A549 (cell line): ENCODE data around the gene AFMID. TPM values are rescaled to one million over a fixed set of nuclear protein-coding genes. Genes with fewer than 3 reads are reported as not detected.

Experiments
- ATAC-seq, 2 experiments: fragments of 200-7000 bp in 1 of 2; fragments of >200 bp in 1 of 2; cut with Nextera tagmentation in 1 of 2; cut with Tn5 transposase in 1 of 2; 3 replicates each; pipeline versions ENCODE4 v1.8.0 to v1.9.1; 2018 to 2020; ENCODE audit warnings: mild to moderate bottlenecking in 1 of 2, moderate library complexity in 1 of 2
- CTCF ChIA-PET: fragments of 300-600 bp; sonication (Branson Sonifier 250); formaldehyde crosslinking; extraction: SDS; loops from one replicate; lab custom pipeline; 2021; ENCODE audit warnings: antibody characterized with exemption, inconsistent platforms; lab: Yijun Ruan, JAX
- POLR2A ChIA-PET: fragments of 350-600 bp; formaldehyde crosslinking; extraction: SDS; loops from one replicate; lab custom pipeline; 2021; ENCODE audit warnings: antibody characterized with exemption, inconsistent platforms; lab: Yijun Ruan, JAX
- DNase-seq, 2 experiments: peaks; one replicate each; pipeline versions ENCODE4 v3.0.0 to v3.0.0-alpha.2; 2011 to 2016; ENCODE audit warnings: low read depth in 1 of 2, low spot score in 1 of 2
- FAIRE-seq: peaks from 2 replicates; lab custom pipeline; 2011; peaks lifted over from hg19 to GRCh38; lab: Jason Lieb, UNC
- H3K27ac ChIP-seq, 2 experiments: fragments of >200 bp; sonication (Bioruptor Twin); formaldehyde crosslinking; 3 replicates each; pipeline ENCODE4 v1.5.1; 2016 to 2017
- H3K4me1 ChIP-seq: fragments of >200 bp; sonication (Bioruptor Twin); formaldehyde crosslinking; 3 replicates; pipeline ENCODE4 v1.6.1; 2016
- H3K4me2 ChIP-seq: fragments of >200 bp; sonication (Bioruptor Twin); formaldehyde crosslinking; 3 replicates; pipeline ENCODE4 v1.6.1; 2016
- H3K4me3 ChIP-seq: fragments of >200 bp; sonication (Bioruptor Twin); formaldehyde crosslinking; 3 replicates; pipeline ENCODE4 v1.5.1; 2016
- H3K9me3 ChIP-seq: fragments of >200 bp; sonication (Bioruptor Twin); formaldehyde crosslinking; 3 replicates; pipeline ENCODE4 v1.6.1; 2016
- CHD2 ChIP-seq: fragments of 150-350 bp; IDR thresholded peaks from 2 replicates; pipeline ENCODE4 v1.6.1; 2014; ENCODE audit warnings: low read length; ENCODE audit not compliant: partially characterized antibody
- CHD4 ChIP-seq: fragments of 200-600 bp; sonication (generic); IDR thresholded peaks from 2 replicates; pipeline ENCODE4 v1.6.1; 2016; ENCODE audit warnings: antibody characterized with exemption, mild to moderate bottlenecking, borderline replicate concordance
- EHF ChIP-seq: fragments of 250-450 bp; sonication (Bioruptor Pico); IDR thresholded peaks from 2 replicates; pipeline ENCODE4 v1.5.0; 2020; ENCODE audit warnings: mild to moderate bottlenecking
- ELK1 ChIP-seq: fragments of 150-350 bp; IDR thresholded peaks from 2 replicates; pipeline ENCODE4 v1.6.1; 2014; ENCODE audit warnings: low read depth, mild to moderate bottlenecking, low read length
- GATA3 ChIP-seq: IDR thresholded peaks from 2 replicates; pipeline ENCODE4 v1.6.1; 2012; ENCODE audit warnings: borderline replicate concordance
- KDM1A ChIP-seq: fragments of 200-600 bp; sonication (generic); IDR thresholded peaks from 2 replicates; pipeline ENCODE4 v1.6.1; 2016; ENCODE audit warnings: low read depth, mild to moderate bottlenecking
- MYC ChIP-seq: IDR thresholded peaks from 2 replicates; pipeline ENCODE4 v1.6.1; 2012; ENCODE audit warnings: mild to moderate bottlenecking, inconsistent platforms, low read length, improper control_type of control experiment, borderline replicate concordance
- NFE2L2 ChIP-seq: fragments of 150-350 bp; conservative IDR thresholded peaks from 2 replicates; pipeline ENCODE4 v1.6.1; 2014; ENCODE audit warnings: low read length
- NPAS2 ChIP-seq: fragments of 250-450 bp; sonication (Bioruptor Pico); IDR thresholded peaks from 2 replicates; pipeline ENCODE4 v1.8.0; 2022; ENCODE audit warnings: mild to moderate bottlenecking, moderate library complexity, borderline replicate concordance
- RARB ChIP-seq: fragments of 250-450 bp; sonication (Bioruptor Pico); IDR thresholded peaks from 2 replicates; pipeline ENCODE4 v1.8.0; 2021; ENCODE audit warnings: mild to moderate bottlenecking, moderate library complexity
- REST ChIP-seq: fragments of 200-600 bp; sonication (generic); IDR thresholded peaks from 2 replicates; pipeline ENCODE4 v1.6.1; 2016; ENCODE audit warnings: antibody characterized with exemption, mild to moderate bottlenecking, moderate library complexity
- TFCP2L1 ChIP-seq: fragments of 250-450 bp; sonication (Bioruptor Pico); IDR thresholded peaks from 2 replicates; pipeline ENCODE4 v1.5.0; 2021; ENCODE audit warnings: mild to moderate bottlenecking
- TP53 ChIP-seq: fragments of 250-450 bp; sonication (Bioruptor Pico); IDR thresholded peaks from 2 replicates; pipeline ENCODE4 v1.5.0; 2021; ENCODE audit warnings: mild to moderate bottlenecking, moderate library complexity
- ZSCAN20 ChIP-seq: fragments of 250-450 bp; sonication (Bioruptor Pico); IDR thresholded peaks from 2 replicates; pipeline ENCODE4 v1.8.0; 2022; ENCODE audit warnings: mild to moderate bottlenecking, moderate library complexity
- WGBS: methylation state at CpG from one replicate; pipeline ENCODE4 v1.1.6; 2017; ENCODE audit errors: missing lambda C conversion rate; 5-methylcytosine and 5-hydroxymethylcytosine counted together
- polyA plus RNA-seq, 4 experiments: library from polyadenylated mRNA; depleted of rRNA in 3 of 4; stranded (reverse); fragments of >200 nt; fragmentation: RNase III in 1 of 4; extraction: RNeasy Plus Mini Kit Qiagen cat#74134 plus additional on column Dnase treatment in 1 of 4; gene quantifications; 2 replicates in 3 of 4; 3 replicates in 1 of 4; pipeline ENCODE4 v1.2.3, GENCODE V29; 2011 to 2017
- TF ChIP-seq, protein P1 (sequence below): fragments of 250-450 bp; sonication (Bioruptor Pico); IDR thresholded peaks from 2 replicates; pipeline ENCODE4 v1.5.0; 2021; ENCODE audit warnings: mild to moderate bottlenecking, moderate library complexity, borderline replicate concordance
- TF ChIP-seq, protein P2 (sequence below): fragments of >200 bp; sonication (Bioruptor Twin); formaldehyde crosslinking; IDR thresholded peaks from 3 replicates; pipeline ENCODE4 v1.5.1; 2016
- TF ChIP-seq, protein P3 (sequence below): IDR thresholded peaks from 2 replicates; pipeline ENCODE4 v1.6.1; 2012; ENCODE audit warnings: low read depth, borderline replicate concordance
- TF ChIP-seq, protein P4 (sequence below): IDR thresholded peaks from 2 replicates; pipeline ENCODE4 v1.6.1; 2012

AFMID gene
- polyA plus RNA-seq, 2 of the 4 experiments (the other 2 are of a cell fraction): 33.4 to 43.4 TPM

- Histone ChIP-seq H3K4me1 (peaks cover 9% of the 10 kb centered on the region), H3K9me3 (no peaks in the 10 kb centered on the region), H3K27ac (no peak overlapping the region), H3K4me3 (no peak overlapping the region), H3K4me2 (no peak overlapping the region)
- FAIRE-seq (no peak), DNase-seq (no peak), ATAC-seq (no peak)
- TF ChIP-seq EHF (CRISPR knock-in tag): no peak
- TF ChIP-seq NPAS2 (CRISPR knock-in tag): no peak
- no peak for TF ChIP-seq RARB (CRISPR knock-in tag)
- TF ChIP-seq GATA3: no peak
- no peak for TF ChIP-seq ZSCAN20 (CRISPR knock-in tag)
- no peak for TF ChIP-seq CHD2
- TF ChIP-seq, protein P1, sequence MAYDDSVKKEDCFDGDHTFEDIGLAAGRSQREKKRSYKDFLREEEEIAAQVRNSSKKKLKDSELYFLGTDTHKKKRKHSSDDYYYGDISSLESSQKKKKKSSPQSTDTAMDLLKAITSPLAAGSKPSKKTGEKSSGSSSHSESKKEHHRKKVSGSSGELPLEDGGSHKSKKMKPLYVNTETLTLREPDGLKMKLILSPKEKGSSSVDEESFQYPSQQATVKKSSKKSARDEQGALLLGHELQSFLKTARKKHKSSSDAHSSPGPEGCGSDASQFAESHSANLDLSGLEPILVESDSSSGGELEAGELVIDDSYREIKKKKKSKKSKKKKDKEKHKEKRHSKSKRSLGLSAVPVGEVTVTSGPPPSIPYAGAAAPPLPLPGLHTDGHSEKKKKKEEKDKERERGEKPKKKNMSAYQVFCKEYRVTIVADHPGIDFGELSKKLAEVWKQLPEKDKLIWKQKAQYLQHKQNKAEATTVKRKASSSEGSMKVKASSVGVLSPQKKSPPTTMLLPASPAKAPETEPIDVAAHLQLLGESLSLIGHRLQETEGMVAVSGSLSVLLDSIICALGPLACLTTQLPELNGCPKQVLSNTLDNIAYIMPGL (CRISPR knock-in tag): no peak
- TF ChIP-seq, protein P2, sequence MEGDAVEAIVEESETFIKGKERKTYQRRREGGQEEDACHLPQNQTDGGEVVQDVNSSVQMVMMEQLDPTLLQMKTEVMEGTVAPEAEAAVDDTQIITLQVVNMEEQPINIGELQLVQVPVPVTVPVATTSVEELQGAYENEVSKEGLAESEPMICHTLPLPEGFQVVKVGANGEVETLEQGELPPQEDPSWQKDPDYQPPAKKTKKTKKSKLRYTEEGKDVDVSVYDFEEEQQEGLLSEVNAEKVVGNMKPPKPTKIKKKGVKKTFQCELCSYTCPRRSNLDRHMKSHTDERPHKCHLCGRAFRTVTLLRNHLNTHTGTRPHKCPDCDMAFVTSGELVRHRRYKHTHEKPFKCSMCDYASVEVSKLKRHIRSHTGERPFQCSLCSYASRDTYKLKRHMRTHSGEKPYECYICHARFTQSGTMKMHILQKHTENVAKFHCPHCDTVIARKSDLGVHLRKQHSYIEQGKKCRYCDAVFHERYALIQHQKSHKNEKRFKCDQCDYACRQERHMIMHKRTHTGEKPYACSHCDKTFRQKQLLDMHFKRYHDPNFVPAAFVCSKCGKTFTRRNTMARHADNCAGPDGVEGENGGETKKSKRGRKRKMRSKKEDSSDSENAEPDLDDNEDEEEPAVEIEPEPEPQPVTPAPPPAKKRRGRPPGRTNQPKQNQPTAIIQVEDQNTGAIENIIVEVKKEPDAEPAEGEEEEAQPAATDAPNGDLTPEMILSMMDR: no peak
- TF ChIP-seq TFCP2L1 (CRISPR knock-in tag): no peak
- TF ChIP-seq CHD4: no peak
- TF ChIP-seq, protein P3, sequence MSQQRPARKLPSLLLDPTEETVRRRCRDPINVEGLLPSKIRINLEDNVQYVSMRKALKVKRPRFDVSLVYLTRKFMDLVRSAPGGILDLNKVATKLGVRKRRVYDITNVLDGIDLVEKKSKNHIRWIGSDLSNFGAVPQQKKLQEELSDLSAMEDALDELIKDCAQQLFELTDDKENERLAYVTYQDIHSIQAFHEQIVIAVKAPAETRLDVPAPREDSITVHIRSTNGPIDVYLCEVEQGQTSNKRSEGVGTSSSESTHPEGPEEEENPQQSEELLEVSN: no peak
- TF ChIP-seq REST: no peak
- no peak for TF ChIP-seq NFE2L2
- no peak for TF ChIP-seq KDM1A
- no peak for TF ChIP-seq TP53 (CRISPR knock-in tag)
- no peak for TF ChIP-seq MYC
- TF ChIP-seq, protein P4, sequence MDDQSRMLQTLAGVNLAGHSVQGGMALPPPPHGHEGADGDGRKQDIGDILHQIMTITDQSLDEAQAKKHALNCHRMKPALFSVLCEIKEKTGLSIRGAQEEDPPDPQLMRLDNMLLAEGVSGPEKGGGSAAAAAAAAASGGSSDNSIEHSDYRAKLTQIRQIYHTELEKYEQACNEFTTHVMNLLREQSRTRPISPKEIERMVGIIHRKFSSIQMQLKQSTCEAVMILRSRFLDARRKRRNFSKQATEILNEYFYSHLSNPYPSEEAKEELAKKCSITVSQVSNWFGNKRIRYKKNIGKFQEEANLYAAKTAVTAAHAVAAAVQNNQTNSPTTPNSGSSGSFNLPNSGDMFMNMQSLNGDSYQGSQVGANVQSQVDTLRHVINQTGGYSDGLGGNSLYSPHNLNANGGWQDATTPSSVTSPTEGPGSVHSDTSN: no peak
- TF ChIP-seq ELK1: no peak
- ChIA-PET CTCF (interaction anchor here (0.6 kb wide), 1 partner anchor 99 kb away, joined by 4 read pairs; no protein-coding TSS in a partner anchor), POLR2A (no interaction called here)
- 68% methylated on average over 11 of the region's 11 CpGs for WGBS
Observed at GRCh38 chr17:78211032-78211431, 23.9 kb downstream of the AFMID start.
